Colonic mucosa (tissue), 4 donors: Measurements from ENCODE around the gene KIT. TPM values are rescaled to one million over a fixed set of nuclear protein-coding genes. Genes with fewer than 3 reads are reported as not detected.

ENCODE experiments used
- DNase-seq: peaks from one replicate; pipeline ENCODE4 v3.0.0-alpha.2; 2020
- H3K27ac ChIP-seq: fragments of 200-600 bp; one replicate; pipeline ENCODE4 v1.8.0; 2021
- H3K27me3 ChIP-seq: fragments of 200-600 bp; one replicate; pipeline ENCODE4 v1.8.0; 2021
- H3K36me3 ChIP-seq: fragments of 200-600 bp; one replicate; pipeline ENCODE4 v1.8.0; 2021
- H3K4me1 ChIP-seq: fragments of 200-600 bp; one replicate; pipeline ENCODE4 v1.8.0; 2021; ENCODE audit warnings: mild to moderate bottlenecking
- H3K4me3 ChIP-seq: fragments of 200-600 bp; one replicate; pipeline ENCODE4 v1.8.0; 2021
- H3K9ac ChIP-seq, 2 donors: one replicate each; pipeline ENCODE4 v1.7.0; 2013; ENCODE audit warnings: control low read depth in 2 of 2, low read depth in 2 of 2, low read length in 2 of 2
- H3K9me3 ChIP-seq: fragments of 200-600 bp; one replicate; pipeline ENCODE4 v1.8.0; 2021
- CTCF ChIP-seq: fragments of 200-600 bp; IDR thresholded peaks from one replicate; pipeline ENCODE4 v1.8.0; 2022; ENCODE audit warnings: antibody characterized with exemption, mild to moderate bottlenecking
- intact Hi-C: fragments of 100-400 bp; cut with DNase I; formaldehyde crosslinking; loops from one replicate; pipeline ENCODE4 v1.14.1; 2022
- total RNA-seq, 2 donors: library from RNA; stranded (reverse); fragmentation: NEBNext Ultra II Directional in 1 of 2; extraction: Animal tissue kit (Norgen Biotek cat#: 25700) in 1 of 2; gene quantifications; one replicate each; pipeline ENCODE4 v1.2.1, GENCODE V29; 2021
- donor health status: healthy.
- donor health status: DM: no; HTN: no; CAD: no.
- donor health status: DM: no; HTN: no; CAD: no.

The KIT gene
- total RNA-seq, 2 donors from 2014 or later = 9.3 to 10.0 TPM

- H3K9me3 ChIP-seq = no peaks in the 10 kb centered on the region
- peaks cover 5% of the 10 kb centered on the region for H3K27me3 ChIP-seq
- TF ChIP-seq CTCF = no peak
- no peak overlapping the region for H3K4me3 ChIP-seq
- no peak overlapping the region for H3K9ac ChIP-seq
- no peak for DNase-seq
- H3K4me1 ChIP-seq = no peaks in the 10 kb centered on the region
- H3K27ac ChIP-seq = no peak overlapping the region
- no peaks in the 10 kb centered on the region for H3K36me3 ChIP-seq
- intact Hi-C loops = no loop called here
These were observed 6.6 kb downstream of the KIT start for GRCh38 chr4:54664400-54664799.

- H3K9me3 ChIP-seq = no peaks in the 10 kb centered on the region
- DNase-seq = no peak
- H3K9ac ChIP-seq = no peak overlapping the region
- H3K4me1 ChIP-seq = no peaks in the 10 kb centered on the region
- no peak for TF ChIP-seq CTCF
- intact Hi-C loops = no loop called here
- no peaks in the 10 kb centered on the region for H3K27me3 ChIP-seq
- H3K4me3 ChIP-seq = no peak overlapping the region
- no peak overlapping the region for H3K27ac ChIP-seq
- no peaks in the 10 kb centered on the region for H3K36me3 ChIP-seq
These were observed 10.4 kb downstream of the KIT start for GRCh38 chr4:54668014-54668611.

GRCh38 chr4:54669831-54670230 is 12.1 kb downstream of the KIT start:
- H3K9ac ChIP-seq = no peak overlapping the region
- no peaks in the 10 kb centered on the region for H3K9me3 ChIP-seq
- intact Hi-C loops = no loop called here
- H3K27me3 ChIP-seq = no peaks in the 10 kb centered on the region
- H3K4me1 ChIP-seq = no peaks in the 10 kb centered on the region
- no peak overlapping the region for H3K27ac ChIP-seq
- TF ChIP-seq CTCF = no peak
- no peaks in the 10 kb centered on the region for H3K36me3 ChIP-seq
- no peak for DNase-seq
- H3K4me3 ChIP-seq = no peak overlapping the region

GRCh38 chr4:54675721-54676461 is 18.1 kb downstream of the KIT start:
- Histone ChIP-seq H3K9ac (no peak overlapping the region), H3K27ac (no peak overlapping the region), H3K4me3 (no peak overlapping the region), H3K4me1 (no peaks in the 10 kb centered on the region), H3K27me3 (no peaks in the 10 kb centered on the region), H3K9me3 (no peaks in the 10 kb centered on the region), H3K36me3 (no peaks in the 10 kb centered on the region)
- intact Hi-C loops = no loop called here
- no peak for DNase-seq
- TF ChIP-seq CTCF = no peak

- Histone ChIP-seq H3K9me3 (no peaks in the 10 kb centered on the region), H3K27ac (no peak overlapping the region), H3K9ac (no peak overlapping the region), H3K4me1 (no peaks in the 10 kb centered on the region), H3K4me3 (no peak overlapping the region), H3K36me3 (no peaks in the 10 kb centered on the region), H3K27me3 (no peaks in the 10 kb centered on the region)
- no peak for DNase-seq
- TF ChIP-seq CTCF = no peak
- intact Hi-C loops = no loop called here
These were observed 18.9 kb downstream of the KIT start for GRCh38 chr4:54676658-54677057.
